H1 (cell line): ENCODE data around the gene ZRANB1. TPM values are rescaled to one million over a fixed set of nuclear protein-coding genes. Genes with fewer than 3 reads are reported as not detected.

Source experiments
- CTCF ChIA-PET: fragments of 300-600 bp; sonication (Branson Sonifier 250); formaldehyde crosslinking; loops from one replicate; lab custom pipeline; 2021; ENCODE audit not compliant: partially characterized antibody; lab: Charles Lee
- POLR2A ChIA-PET: fragments of 300-600 bp; sonication (Branson Sonifier 250); formaldehyde crosslinking; loops from one replicate; lab custom pipeline; 2021; ENCODE audit warnings: inconsistent platforms; ENCODE audit not compliant: partially characterized antibody; lab: Charles Lee
- DNase-seq, 2 experiments: peaks; one replicate each; pipeline versions ENCODE4 v3.0.0 to v3.0.0-alpha.2; 2010 to 2022; ENCODE audit warnings: low spot score in 2 of 2, low read depth in 1 of 2, mixed read lengths in 1 of 2
- FAIRE-seq: peaks from 2 replicates; lab custom pipeline; 2011; peaks lifted over from hg19 to GRCh38; lab: Jason Lieb, UNC
- H2AFZ ChIP-seq: 2 replicates; pipeline ENCODE4 v1.8.1; 2012; ENCODE audit warnings: low read length, inconsistent platforms
- H2AK5ac ChIP-seq: 2 replicates; pipeline ENCODE4 v1.6.1; 2013; ENCODE audit warnings: low read depth, low read length
- H2BK120ac ChIP-seq: replicated peaks from 2 replicates; pipeline ENCODE3; 2013; ENCODE audit warnings: low read depth, low read length, inconsistent platforms
- H2BK12ac ChIP-seq: 2 replicates; pipeline ENCODE4 v1.6.1; 2013; ENCODE audit warnings: low read depth, low read length
- H2BK15ac ChIP-seq: 2 replicates; pipeline ENCODE4 v1.6.1; 2013; ENCODE audit warnings: low read length
- H2BK20ac ChIP-seq: 2 replicates; pipeline ENCODE4 v1.6.1; 2013; ENCODE audit warnings: low read length
- H2BK5ac ChIP-seq: 2 replicates; pipeline ENCODE4 v1.6.1; 2013; ENCODE audit warnings: low read depth, low read length
- H3K14ac ChIP-seq: 2 replicates; pipeline ENCODE4 v1.6.1; 2013; ENCODE audit warnings: inconsistent platforms; ENCODE audit not compliant: insufficient read length
- H3K18ac ChIP-seq: 2 replicates; pipeline ENCODE4 v1.6.1; 2013; ENCODE audit warnings: low read length; ENCODE audit errors: extremely low read depth
- H3K23ac ChIP-seq: 2 replicates; pipeline ENCODE4 v1.6.1; 2013; ENCODE audit warnings: inconsistent platforms; ENCODE audit not compliant: insufficient read length
- H3K23me2 ChIP-seq: 2 replicates; pipeline ENCODE4 v1.6.1; 2013; ENCODE audit warnings: low read depth, low read length
- H3K27ac ChIP-seq: 2 replicates; pipeline ENCODE4 v1.6.1; 2011; ENCODE audit warnings: low read depth, low read length, inconsistent platforms
- H3K27me3 ChIP-seq, 4 experiments: replicated peaks in 1 of 4; 1 replicate in 1 of 4; 2 replicates in 3 of 4; pipeline versions ENCODE4 v1.6.1 to v1.8.1; 2011 to 2013; ENCODE audit warnings: low read length in 3 of 4, mild to moderate bottlenecking in 3 of 4, inconsistent platforms in 2 of 4, mixed read lengths in 2 of 4, moderate library complexity in 1 of 4; ENCODE audit not compliant: control insufficient read depth in 3 of 4, insufficient read depth in 3 of 4; ENCODE audit errors: extremely low read depth in 1 of 4
- H3K36me3 ChIP-seq, 4 experiments: 2 replicates each; pipeline versions ENCODE4 v1.6.1 to v1.8.1; 2011 to 2013; ENCODE audit warnings: mild to moderate bottlenecking in 4 of 4, low read length in 3 of 4, moderate library complexity in 2 of 4, control low read depth in 1 of 4, inconsistent platforms in 1 of 4; ENCODE audit not compliant: insufficient read depth in 4 of 4, control insufficient read depth in 2 of 4
- H3K4ac ChIP-seq: replicated peaks from 2 replicates; pipeline ENCODE3; 2013; ENCODE audit warnings: low read length, low read depth, mixed read lengths, inconsistent platforms; ENCODE audit not compliant: insufficient read length
- H3K4me1 ChIP-seq, 4 experiments: replicated peaks in 1 of 4; 1 replicate in 1 of 4; 2 replicates in 3 of 4; pipeline versions ENCODE4 v1.6.1 to v1.8.1; 2011 to 2013; ENCODE audit warnings: low read length in 3 of 4, inconsistent platforms in 2 of 4, mixed read lengths in 1 of 4; ENCODE audit not compliant: insufficient read depth in 4 of 4, control insufficient read depth in 3 of 4
- H3K4me2 ChIP-seq, 2 experiments: 2 replicates each; pipeline versions ENCODE4 v1.6.1 to v1.8.1; 2011 to 2013; ENCODE audit warnings: low read depth in 2 of 2, low read length in 2 of 2, control low read depth in 1 of 2, inconsistent platforms in 1 of 2, mild to moderate bottlenecking in 1 of 2; ENCODE audit not compliant: insufficient read depth in 1 of 2
- H3K4me3 ChIP-seq, 4 experiments: fragments of 200-600, 300-600 bp in 1 of 4; sonication (generic), shearing (Covaris generic), sonication (Bioruptor Twin) in 1 of 4; 2 replicates each; pipeline versions ENCODE4 v1.5.1 to v1.8.1; 2011 to 2016; ENCODE audit warnings: low read length in 4 of 4, low read depth in 3 of 4, control low read depth in 2 of 4, inconsistent platforms in 2 of 4, mild to moderate bottlenecking in 2 of 4, mixed read lengths in 1 of 4, moderate library complexity in 1 of 4; ENCODE audit not compliant: insufficient read depth in 2 of 4; ENCODE audit errors: extremely low read depth in 1 of 4
- H3K56ac ChIP-seq: replicated peaks from 2 replicates; pipeline ENCODE3; 2013; ENCODE audit warnings: low read depth, mild to moderate bottlenecking, mixed read lengths, low read length, inconsistent platforms; ENCODE audit not compliant: insufficient read length
- H3K79me1 ChIP-seq: 2 replicates; pipeline ENCODE4 v1.6.1; 2013; ENCODE audit warnings: low read depth, low read length, control low read depth
- H3K79me2 ChIP-seq, 2 experiments: 2 replicates each; pipeline versions ENCODE4 v1.6.1 to v1.8.1; 2012 to 2013; ENCODE audit warnings: low read length in 2 of 2, mild to moderate bottlenecking in 2 of 2, inconsistent platforms in 1 of 2; ENCODE audit not compliant: insufficient read depth in 2 of 2, control insufficient read depth in 1 of 2
- H3K9ac ChIP-seq, 4 experiments: replicated peaks in 1 of 4; 1 replicate in 1 of 4; 2 replicates in 3 of 4; pipeline versions ENCODE4 v1.6.1 to v1.8.1; 2011 to 2013; ENCODE audit warnings: low read depth in 3 of 4, low read length in 3 of 4, control low read depth in 2 of 4, mild to moderate bottlenecking in 2 of 4, moderate library complexity in 2 of 4, inconsistent platforms in 1 of 4; ENCODE audit errors: extremely low read depth in 1 of 4
- H3K9me3 ChIP-seq, 2 experiments: 2 replicates each; pipeline versions ENCODE4 v1.6.1 to v1.8.1; 2012 to 2013; ENCODE audit warnings: mild to moderate bottlenecking in 2 of 2, moderate library complexity in 2 of 2, control low read depth in 1 of 2, inconsistent platforms in 1 of 2, low read depth in 1 of 2, low read length in 1 of 2, mixed read lengths in 1 of 2; ENCODE audit not compliant: insufficient read depth in 2 of 2
- H4K20me1 ChIP-seq, 2 experiments: replicated peaks in 1 of 2; 2 replicates each; pipeline versions ENCODE3 to v1.8.1; 2011 to 2013; ENCODE audit warnings: inconsistent platforms in 2 of 2, low read length in 2 of 2, mild to moderate bottlenecking in 1 of 2; ENCODE audit not compliant: insufficient read depth in 2 of 2, control insufficient read depth in 1 of 2
- H4K5ac ChIP-seq: 2 replicates; pipeline ENCODE4 v1.6.1; 2013; ENCODE audit warnings: low read length, low read depth, mixed read lengths, inconsistent platforms; ENCODE audit not compliant: insufficient read length
- H4K8ac ChIP-seq: 2 replicates; pipeline ENCODE4 v1.8.0; 2013; ENCODE audit warnings: mild to moderate bottlenecking, moderate library complexity, low read length, inconsistent platforms; ENCODE audit not compliant: insufficient read depth; ENCODE audit errors: extremely low read depth
- H4K91ac ChIP-seq: replicated peaks from 2 replicates; pipeline ENCODE3; 2013; ENCODE audit warnings: low read length, mixed read lengths, inconsistent platforms; ENCODE audit not compliant: insufficient read length
- CEBPB ChIP-seq: IDR thresholded peaks from 2 replicates; pipeline ENCODE4 v1.6.1; 2012; ENCODE audit warnings: low read depth, low read length
- EP300 ChIP-seq, 2 experiments: IDR thresholded peaks; 1 replicate in 1 of 2; 2 replicates in 1 of 2; pipeline ENCODE4 v1.6.1; 2011 to 2012; ENCODE audit warnings: low read depth in 2 of 2, low read length in 2 of 2, mild to moderate bottlenecking in 2 of 2, borderline replicate concordance in 1 of 2, inconsistent platforms in 1 of 2, moderate library complexity in 1 of 2
- GTF2F1 ChIP-seq: IDR thresholded peaks from 2 replicates; pipeline ENCODE4 v1.6.1; 2012; ENCODE audit warnings: low read depth, low read length, improper control_type of control experiment, borderline replicate concordance
- JUND ChIP-seq: IDR thresholded peaks from 2 replicates; pipeline ENCODE4 v1.6.1; 2011; ENCODE audit warnings: mild to moderate bottlenecking, improper control_type of control experiment, low read length
- POLR2AphosphoS5 ChIP-seq: IDR thresholded peaks from 2 replicates; pipeline ENCODE4 v1.6.1; 2011; ENCODE audit warnings: low read depth, low read length
- RAD21 ChIP-seq, 2 experiments: IDR thresholded peaks in 1 of 2; conservative IDR thresholded peaks in 1 of 2; 2 replicates each; pipeline ENCODE4 v1.6.1; 2011; ENCODE audit warnings: low read depth in 2 of 2, low read length in 2 of 2, improper control_type of control experiment in 1 of 2, inconsistent platforms in 1 of 2, mild to moderate bottlenecking in 1 of 2, moderate library complexity in 1 of 2
- WGBS, 2 experiments: shearing (Covaris generic) in 1 of 2; methylation state at CpG; one replicate each; pipeline versions ENCODE4 v1.1.6 to v1.1.7; 2013 to 2015; ENCODE audit warnings: low lambda C conversion rate in 2 of 2, mixed read lengths in 2 of 2, inconsistent platforms in 1 of 2, low coverage in 1 of 2, missing lambda C conversion rate in 1 of 2; ENCODE audit not compliant: insufficient replicate concordance in 2 of 2, insufficient coverage in 1 of 2, insufficient read length in 1 of 2; ENCODE audit errors: extremely low coverage in 1 of 2, missing lambda C conversion rate in 1 of 2; 5-methylcytosine and 5-hydroxymethylcytosine counted together
- polyA plus RNA-seq, 7 experiments: library from polyadenylated mRNA; depleted of rRNA in 3 of 7; stranded (reverse) in 5 of 7; unstranded in 2 of 7; fragments of >200 nt in 5 of 7; fragments of 200-250 nt in 2 of 7; gene quantifications; 1 replicate in 5 of 7; 2 replicates in 1 of 7; 4 replicates in 1 of 7; pipeline versions ENCODE4 v1.2.1 to v1.2.3, GENCODE V29; 2011 to 2013; ENCODE audit warnings: missing spikeins in 2 of 7, mixed read lengths in 2 of 7
- total RNA-seq: library from RNA; stranded (reverse); fragmentation: NEBNext Ultra II Directional; extraction: Animal tissue kit (Norgen Biotek cat#: 25700); gene quantifications from 2 replicates; pipeline ENCODE4 v1.2.1, GENCODE V29; 2021

The ZRANB1 gene
- total and polyA plus RNA-seq, 2 of the 8 experiments (the other 6 are each of a cell fraction or from before 2014, with no cell fraction given): 6.1 to 19.9 TPM

- H3K36me3 ChIP-seq: peaks cover 52 to 97% (median 79%) of the 10 kb centered on the region in 4 experiments
- no peak overlapping the region for H2BK120ac ChIP-seq
- no peak overlapping the region for H2BK15ac ChIP-seq
- H2BK12ac ChIP-seq: no peak overlapping the region
- peaks cover 30% of the 10 kb centered on the region in 2 experiments for H4K20me1 ChIP-seq
- no peaks in the 10 kb centered on the region; a peak in 1 of 7 replicates for H3K4me1 ChIP-seq
- no peak overlapping the region for H3K27ac ChIP-seq
- H3K9ac ChIP-seq: no peak overlapping the region
- ChIA-PET CTCF (interaction anchor here (1.5 to 1.6 kb wide), 2 partner anchors 32 to 348 kb away, joined by 4 read pairs; no protein-coding TSS in a partner anchor), POLR2A (interaction anchor here (0.8 kb wide), 1 partner anchor 153 kb away, joined by 3 read pairs; no protein-coding TSS in a partner anchor)
- TF ChIP-seq RAD21 (IDR thresholded peaks at IDR 0.05 in 1 of 2, conservative IDR thresholded peaks at IDR 0.05 in 1 of 2; ENCODE audit: low read depth in 2 of 2, low read length in 2 of 2) (no peak), EP300 (IDR thresholded peaks at IDR 0.05; ENCODE audit: borderline replicate concordance in 1 of 2, low read depth in 2 of 2, low read length in 2 of 2) (no peak), POLR2AphosphoS5 (peak; percentile 70; the same call in 1 of the 2 replicates), GTF2F1 (no peak), CEBPB (no peak), JUND (no peak)
- no peak overlapping the region for H2AFZ ChIP-seq
- peaks cover 4% of the 10 kb centered on the region; the same call in 1 of the 2 replicates for H3K79me1 ChIP-seq
- no peaks in the 10 kb centered on the region for H3K23me2 ChIP-seq
- no peak overlapping the region for H3K14ac ChIP-seq
- H4K5ac ChIP-seq: no peak overlapping the region
- 92% methylated on average over 11 of the region's 11 CpGs; no CpG with 5 or more reads in 1 of the 2 experiments for WGBS, 2 experiments
- H4K8ac ChIP-seq: no peak overlapping the region
- DNase-seq: peak in 1 of 2 experiments; percentile 39
- FAIRE-seq: no peak
- no peak overlapping the region for H3K23ac ChIP-seq
- no peak overlapping the region for H4K91ac ChIP-seq
- no peaks in the 10 kb centered on the region for H3K9me3 ChIP-seq
- H2AK5ac ChIP-seq: no peak overlapping the region
- H3K79me2 ChIP-seq: peaks cover 0 to 12% of the 10 kb centered on the region in 2 experiments; a peak in 1 of 4 replicates
- no peak overlapping the region for H2BK5ac ChIP-seq
- no peak overlapping the region for H2BK20ac ChIP-seq
- H3K4me3 ChIP-seq: no peak overlapping the region
- no peak overlapping the region for H3K4ac ChIP-seq
- H3K56ac ChIP-seq: no peak overlapping the region
- H3K27me3 ChIP-seq: no peaks in the 10 kb centered on the region
- no peak overlapping the region for H3K18ac ChIP-seq
- H3K4me2 ChIP-seq: no peak overlapping the region
These were observed 53.7 kb downstream of the ZRANB1 start for GRCh38 chr10:124995605-124996004.
